ENCODE measurements around the gene TSPAN7.
A peak's percentile ranks its signal among the peaks of the same experiment; 100 is the strongest.

TSPAN7 gene

DNA sequence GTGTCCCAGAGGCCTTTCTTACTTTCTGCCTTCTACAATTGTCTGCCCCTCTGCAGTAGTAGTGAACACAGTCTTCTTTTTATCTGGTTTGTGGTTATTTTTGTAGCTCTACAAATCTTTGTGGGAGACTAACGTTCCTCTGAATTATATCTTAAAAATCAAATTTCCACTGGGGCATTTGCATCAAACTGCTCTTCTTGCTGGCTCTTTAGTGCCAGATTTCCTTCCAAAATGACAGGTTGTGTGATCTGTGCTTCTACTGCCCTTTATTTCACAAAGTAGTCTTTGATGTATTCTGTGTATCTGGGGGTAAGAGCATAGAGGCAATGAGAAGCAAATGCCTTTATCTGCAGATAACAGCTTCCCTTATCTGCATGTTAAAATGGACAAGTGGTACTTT, 34.5 kb downstream of the TSPAN7 start:
- DNase-seq (ENCODE audit: low read depth), result no peak

- no peak for DNase-seq (ENCODE audit: low read depth)
These were observed 35.6 kb downstream of the TSPAN7 start for GRCh38 chrX:38596939-38597338.

- no peak for DNase-seq (ENCODE audit: low read depth)
These were observed 38.7 kb downstream of the TSPAN7 start for GRCh38 chrX:38599796-38600755.

GRCh38 chrX:38601866-38602265, 40.5 kb downstream of the TSPAN7 start:
- DNase-seq (ENCODE audit: low read depth), result no peak

- DNase-seq (ENCODE audit: low read depth), result no peak
These were observed 45.5 kb downstream of the TSPAN7 start for GRCh38 chrX:38606821-38607220.

DNA sequence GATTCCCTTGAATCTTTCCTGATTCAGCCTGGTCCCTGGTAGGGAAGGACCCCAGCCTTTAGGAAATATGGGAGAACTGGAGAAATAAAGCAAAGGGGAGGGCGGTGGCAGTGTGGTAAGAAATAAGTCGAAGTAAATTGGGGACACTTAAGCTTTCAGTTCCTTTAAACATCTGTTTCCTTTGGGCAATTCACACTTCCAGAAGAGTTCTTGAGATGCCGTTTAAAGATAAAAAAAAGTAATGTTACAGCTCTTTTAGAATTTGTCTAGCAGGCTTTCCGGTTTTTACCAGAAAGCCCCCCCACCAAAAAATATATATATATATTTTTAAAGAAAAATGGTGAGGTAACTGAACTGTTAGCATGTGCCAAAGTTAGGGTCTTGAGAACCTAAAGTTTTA, 46.6 kb downstream of the TSPAN7 start:
- no peak for DNase-seq (ENCODE audit: low read depth)

DNA sequence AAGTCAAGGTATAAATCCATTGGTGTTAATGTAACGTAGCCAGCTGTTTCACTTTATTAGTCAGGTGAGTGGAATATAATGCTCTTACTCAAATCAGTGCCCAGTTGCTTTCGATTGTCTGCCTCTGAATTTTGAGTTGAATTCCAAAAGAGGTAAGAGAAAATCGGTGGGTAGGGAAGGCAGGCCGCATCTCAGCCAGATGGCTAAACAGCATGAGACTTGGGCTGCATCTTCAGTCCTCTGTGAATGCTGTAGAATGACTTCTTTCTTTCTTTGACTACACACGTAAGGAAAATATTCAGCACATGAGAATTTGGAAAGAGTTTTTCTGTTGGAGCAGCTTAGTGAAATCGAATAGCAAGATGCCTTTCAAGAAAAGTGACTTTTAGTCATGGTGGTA, 49.5 kb downstream of the TSPAN7 start:
- DNase-seq (ENCODE audit: low read depth), result no peak

- no peak for DNase-seq (ENCODE audit: low read depth)
These were observed 50.9 kb downstream of the TSPAN7 start for GRCh38 chrX:38612281-38612680.

GRCh38 chrX:38614485-38614884, 53.1 kb downstream of the TSPAN7 start:
- DNase-seq (ENCODE audit: low read depth), result no peak

- no peak for DNase-seq (ENCODE audit: low read depth)
These were observed 55.6 kb downstream of the TSPAN7 start for GRCh38 chrX:38616904-38617303.

- no peak for DNase-seq (ENCODE audit: low read depth)
These were observed 56.8 kb downstream of the TSPAN7 start for GRCh38 chrX:38618180-38618579.

- DNase-seq (ENCODE audit: low read depth), result no peak
These were observed 59.3 kb downstream of the TSPAN7 start for GRCh38 chrX:38620623-38621022.

DNA sequence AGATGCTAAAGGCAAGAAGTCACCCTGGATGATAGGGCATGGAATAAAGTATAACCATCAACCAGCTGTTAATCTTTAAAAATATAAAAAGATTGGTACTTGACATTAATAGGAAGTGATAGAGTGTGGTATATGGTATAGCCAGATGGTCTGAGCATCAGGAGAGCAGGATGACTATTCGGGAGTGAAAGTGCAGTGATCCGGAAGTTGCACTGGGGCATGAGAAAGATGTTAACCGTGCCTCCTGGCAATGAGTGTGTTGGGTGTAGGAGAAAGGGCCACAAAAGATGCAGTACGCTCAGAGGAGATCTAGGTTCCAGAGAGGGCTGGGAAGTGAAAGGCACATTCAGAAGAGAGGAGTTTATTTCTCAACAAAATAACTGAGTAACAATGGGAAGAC, 65.0 kb downstream of the TSPAN7 start:
- no peak for DNase-seq (ENCODE audit: low read depth)

DNA sequence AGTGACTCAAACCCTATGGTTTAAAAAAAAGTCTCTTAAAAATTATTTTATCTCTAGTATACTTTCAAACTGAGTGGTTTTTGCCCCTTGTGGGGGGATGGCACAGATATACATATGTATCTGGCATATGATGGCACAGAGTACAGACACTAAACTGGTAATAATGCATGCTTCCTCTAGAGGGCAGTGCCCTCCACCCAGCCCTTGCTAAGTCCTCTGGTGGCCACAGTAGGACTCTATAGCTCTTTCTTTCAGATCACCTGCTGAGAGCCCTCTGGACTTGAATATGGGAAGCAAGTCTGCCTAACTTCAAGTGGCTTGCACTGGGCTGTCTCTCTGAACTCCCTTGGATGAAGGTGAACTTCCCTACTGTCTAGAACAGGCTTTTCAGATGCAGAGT, 66.3 kb downstream of the TSPAN7 start:
- peak; percentile 16 for DNase-seq (ENCODE audit: low read depth)

GRCh38 chrX:38628587-38628986, 67.2 kb downstream of the TSPAN7 start:
- no peak for DNase-seq (ENCODE audit: low read depth)

DNA sequence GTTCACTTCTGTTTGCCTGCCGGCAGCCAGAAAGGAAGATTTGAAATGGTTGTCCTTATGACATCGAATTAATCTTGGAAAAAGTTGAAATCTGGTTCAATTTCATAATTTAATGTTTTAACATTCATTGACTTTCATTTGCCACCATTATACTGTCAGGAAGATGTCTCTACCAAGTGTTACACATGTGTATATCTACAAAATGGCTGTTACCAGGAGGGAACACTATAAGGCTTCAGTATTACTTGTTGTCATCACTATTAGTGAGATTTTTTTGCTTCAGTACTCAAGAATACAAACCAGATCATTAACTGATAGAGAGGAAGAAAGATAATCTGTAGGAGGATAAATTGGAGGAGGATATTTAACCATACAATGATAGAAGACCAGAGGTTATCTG, 71.2 kb downstream of the TSPAN7 start:
- no peak for DNase-seq (ENCODE audit: low read depth)

- no peak for DNase-seq (ENCODE audit: low read depth)
These were observed 73.3 kb downstream of the TSPAN7 start for GRCh38 chrX:38634665-38635064.

DNA sequence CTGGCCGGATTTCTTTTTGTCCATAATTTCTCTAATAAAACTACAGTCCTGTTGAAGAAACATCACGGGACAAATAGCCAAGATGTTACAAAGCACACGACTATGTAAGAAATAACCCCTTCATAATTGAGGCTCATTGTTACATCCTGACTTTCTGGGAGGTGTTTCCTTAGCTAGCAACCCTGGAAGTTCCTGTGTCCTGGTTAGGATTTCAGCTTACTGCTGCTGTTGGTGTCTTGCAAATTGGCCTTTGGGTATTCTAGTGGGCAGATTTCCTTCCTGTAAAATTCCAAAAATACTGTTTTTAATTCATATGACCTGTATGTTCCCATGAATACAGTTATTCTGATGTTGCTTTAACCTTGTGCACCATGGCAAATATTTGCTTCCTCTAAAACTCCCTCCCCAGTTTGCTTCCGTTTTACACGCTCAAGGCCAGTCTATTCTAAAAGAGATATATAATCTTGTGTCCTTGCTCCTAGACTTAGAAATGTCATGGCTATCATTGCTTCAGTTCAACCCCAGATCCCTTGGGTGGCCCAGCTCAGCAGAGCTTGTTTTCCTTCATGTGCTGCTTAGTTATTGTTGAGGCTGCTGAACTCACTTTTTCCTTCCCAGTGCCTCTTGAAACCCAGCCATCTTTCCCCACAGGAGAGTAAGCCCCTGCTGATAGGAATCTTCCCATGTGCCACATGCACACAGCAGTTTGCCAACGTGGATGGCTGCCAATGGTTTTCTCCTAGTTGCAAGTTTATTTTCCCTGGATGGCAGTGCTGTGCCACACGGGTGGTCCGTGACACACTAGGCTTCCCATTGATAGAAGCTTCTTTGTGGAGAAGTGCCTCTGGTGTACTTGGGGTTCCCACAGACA, 75.8 kb downstream of the TSPAN7 start:
- DNase-seq (ENCODE audit: low read depth), result no peak

GRCh38 chrX:38638952-38639529, 77.7 kb downstream of the TSPAN7 start:
- DNase-seq (ENCODE audit: low read depth), result no peak

DNA sequence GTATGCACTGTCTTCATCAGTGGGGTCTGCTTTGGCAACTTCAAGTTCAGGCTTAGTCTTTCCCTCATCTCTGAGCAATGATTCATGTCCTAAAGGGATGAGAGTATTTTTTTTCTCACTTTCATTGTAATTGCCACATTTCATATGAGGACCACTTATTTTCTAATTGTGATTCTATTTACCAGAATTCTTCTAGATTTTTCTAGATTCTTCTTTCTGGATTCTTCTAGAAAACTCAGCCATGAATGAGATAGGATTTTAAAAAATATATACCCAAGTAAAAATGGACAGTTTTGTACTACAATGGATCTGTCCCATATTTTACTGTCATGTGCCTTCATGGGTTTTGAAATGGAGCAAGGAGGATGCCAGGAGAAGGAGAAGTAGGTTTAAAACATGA, 78.4 kb downstream of the TSPAN7 start:
- DNase-seq (ENCODE audit: low read depth), result no peak

DNA sequence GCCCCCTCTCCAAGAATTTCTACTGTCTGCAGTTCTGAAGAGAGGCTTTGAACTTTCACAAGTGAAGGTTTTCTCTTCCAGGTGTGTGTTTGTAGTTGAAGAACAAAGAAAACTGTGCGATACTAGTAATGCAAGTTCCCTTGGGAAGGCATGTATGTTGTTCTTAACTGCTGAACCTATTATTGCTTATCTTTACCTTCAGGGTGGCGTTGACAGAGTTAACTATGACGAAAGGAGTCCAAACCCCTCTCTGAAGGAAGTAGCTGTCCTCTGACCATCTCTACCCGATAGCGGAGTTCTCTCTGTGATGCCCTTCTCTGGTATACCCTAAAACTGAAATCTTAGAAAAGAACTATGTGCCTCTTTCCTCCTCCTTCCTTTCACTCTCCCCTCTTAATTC, 79.9 kb downstream of the TSPAN7 start:
- no peak for DNase-seq (ENCODE audit: low read depth)

DNA sequence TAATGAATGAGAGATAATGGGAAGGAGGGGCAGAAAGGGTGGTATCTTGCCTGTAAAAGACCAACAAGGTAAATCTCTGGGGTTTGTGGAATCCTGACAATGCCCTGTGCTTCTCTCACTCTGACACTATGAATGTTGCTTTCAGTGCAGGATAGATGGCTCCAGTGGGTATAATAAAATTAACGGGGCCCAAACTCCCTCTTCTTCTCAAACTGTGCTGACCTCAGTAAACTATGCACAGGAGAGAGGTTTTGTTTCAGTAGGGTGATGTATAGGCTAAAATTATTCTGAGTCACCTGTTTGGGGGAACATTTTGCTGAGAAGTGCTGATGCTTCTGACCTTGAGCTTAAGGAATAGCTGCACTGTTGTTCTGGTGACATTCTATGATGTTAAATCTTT, 82.6 kb downstream of the TSPAN7 start:
- no peak for DNase-seq (ENCODE audit: low read depth)

DNA sequence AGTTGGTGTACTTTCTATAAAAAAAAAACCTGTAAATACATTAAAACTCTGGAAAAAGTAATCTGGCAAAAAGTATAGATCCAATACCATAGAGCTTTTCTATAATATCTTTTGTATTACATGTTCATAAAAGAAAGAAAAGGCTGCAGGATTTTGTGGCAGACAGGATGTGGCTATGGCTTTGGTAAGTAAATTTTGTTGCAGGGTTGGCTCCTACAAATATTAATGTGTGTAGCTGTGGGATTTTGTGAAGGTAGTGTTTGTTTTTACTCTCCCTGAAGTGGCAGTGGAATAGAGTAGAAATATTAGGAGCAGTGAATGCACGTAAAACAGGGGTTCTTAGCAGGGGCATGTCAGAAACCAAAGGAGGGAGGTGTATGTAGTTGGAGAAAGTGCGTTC, 84.8 kb downstream of the TSPAN7 start:
- DNase-seq (ENCODE audit: low read depth), result no peak
